ENCODE data around the gene MRGPRX3. TPM values are rescaled to one million over a fixed set of nuclear protein-coding genes. Genes with fewer than 3 reads are reported as not detected.
"Not testable (repeated sequence)": the region's sequence is repeated elsewhere in the genome, so short reads cannot be mapped to it uniquely, and the experiment has no call there.

MRGPRX3 gene
- total RNA-seq, 1 donor from 2014 or later: not detected

DNA sequence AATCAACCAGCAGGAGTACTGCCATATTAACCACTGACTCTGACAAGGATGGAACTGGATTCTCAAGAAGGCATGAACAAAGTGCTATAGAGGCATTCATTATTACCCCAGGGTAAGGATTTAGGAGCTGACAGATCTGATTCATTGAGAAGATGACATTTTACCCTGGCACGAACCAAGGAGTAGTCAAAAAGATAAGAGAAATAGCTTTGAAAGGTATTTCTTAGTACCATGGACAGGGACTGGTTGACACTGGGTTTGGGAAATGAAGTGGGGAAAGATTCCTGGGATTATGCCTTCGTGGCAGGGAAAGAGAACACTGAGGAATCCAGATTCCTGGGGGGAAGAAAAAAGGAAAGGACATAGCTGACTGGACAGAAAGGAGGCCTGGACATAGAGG, 21.4 kb upstream of the MRGPRX3 start:
- TF ChIP-seq, protein P1, sequence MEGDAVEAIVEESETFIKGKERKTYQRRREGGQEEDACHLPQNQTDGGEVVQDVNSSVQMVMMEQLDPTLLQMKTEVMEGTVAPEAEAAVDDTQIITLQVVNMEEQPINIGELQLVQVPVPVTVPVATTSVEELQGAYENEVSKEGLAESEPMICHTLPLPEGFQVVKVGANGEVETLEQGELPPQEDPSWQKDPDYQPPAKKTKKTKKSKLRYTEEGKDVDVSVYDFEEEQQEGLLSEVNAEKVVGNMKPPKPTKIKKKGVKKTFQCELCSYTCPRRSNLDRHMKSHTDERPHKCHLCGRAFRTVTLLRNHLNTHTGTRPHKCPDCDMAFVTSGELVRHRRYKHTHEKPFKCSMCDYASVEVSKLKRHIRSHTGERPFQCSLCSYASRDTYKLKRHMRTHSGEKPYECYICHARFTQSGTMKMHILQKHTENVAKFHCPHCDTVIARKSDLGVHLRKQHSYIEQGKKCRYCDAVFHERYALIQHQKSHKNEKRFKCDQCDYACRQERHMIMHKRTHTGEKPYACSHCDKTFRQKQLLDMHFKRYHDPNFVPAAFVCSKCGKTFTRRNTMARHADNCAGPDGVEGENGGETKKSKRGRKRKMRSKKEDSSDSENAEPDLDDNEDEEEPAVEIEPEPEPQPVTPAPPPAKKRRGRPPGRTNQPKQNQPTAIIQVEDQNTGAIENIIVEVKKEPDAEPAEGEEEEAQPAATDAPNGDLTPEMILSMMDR (IDR thresholded peaks at IDR 0.05): no peak
- Mint-ChIP-seq H3K4me3 (ENCODE audit: unreplicated experiment) (no peak overlapping the region), H3K9me3 (ENCODE audit: low read depth) (no peaks in the 10 kb centered on the region), H3K36me3 (ENCODE audit: low read depth) (no peaks in the 10 kb centered on the region), H3K4me1 (ENCODE audit: low read depth) (peaks cover 2% of the 10 kb centered on the region), H3K27me3 (ENCODE audit: low read depth) (peaks cover 32% of the 10 kb centered on the region), H3K27ac (ENCODE audit: unreplicated experiment) (no peak overlapping the region)
- no peak for DNase-seq (ENCODE audit: low spot score)

DNA sequence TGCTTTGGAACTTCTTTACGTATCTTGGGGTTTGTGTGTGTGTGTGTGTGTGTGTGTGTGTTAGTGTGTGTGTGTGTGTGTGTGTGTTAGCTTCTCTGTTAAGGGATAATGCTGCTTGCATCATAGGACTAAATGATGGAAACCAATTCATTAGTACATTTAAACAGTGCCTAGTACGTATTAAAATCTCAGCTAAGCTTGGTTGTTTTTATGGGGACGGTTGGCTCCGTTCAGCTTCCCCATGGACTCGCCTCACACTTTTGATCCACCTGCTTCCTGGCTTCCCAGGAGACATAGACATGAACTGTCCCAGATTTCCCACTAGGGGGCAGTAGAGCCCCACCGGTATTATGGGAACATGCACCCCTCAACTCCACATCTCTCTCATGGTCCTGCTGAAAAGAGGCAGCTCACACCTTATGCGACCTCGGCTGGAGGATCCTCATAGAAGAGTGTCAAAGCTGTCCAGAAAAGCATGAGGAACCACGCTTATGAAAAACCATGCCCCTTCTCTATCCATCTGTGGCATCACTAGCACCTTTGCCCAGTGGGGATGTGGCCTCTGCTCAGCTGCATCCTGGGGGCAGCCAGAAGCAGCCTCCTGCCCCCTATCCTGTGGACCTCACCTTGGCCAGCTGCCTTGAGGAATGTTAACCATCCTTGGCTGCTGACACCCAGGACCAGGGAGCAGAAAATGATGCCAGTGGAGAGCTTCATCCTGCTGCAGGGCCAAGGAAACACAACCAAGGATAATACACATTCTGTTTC, 16.8 kb upstream of the MRGPRX3 start:
- Mint-ChIP-seq H3K4me3 (ENCODE audit: unreplicated experiment) (no peak overlapping the region), H3K4me1 (ENCODE audit: low read depth) (no peaks in the 10 kb centered on the region), H3K27ac (ENCODE audit: unreplicated experiment) (no peak overlapping the region), H3K36me3 (ENCODE audit: low read depth) (no peaks in the 10 kb centered on the region), H3K27me3 (ENCODE audit: low read depth) (peaks cover 47% of the 10 kb centered on the region), H3K9me3 (ENCODE audit: low read depth) (no peaks in the 10 kb centered on the region)
- TF ChIP-seq, protein P1 (IDR thresholded peaks at IDR 0.05): peak; percentile 91
- no peak for DNase-seq (ENCODE audit: low spot score)

DNA sequence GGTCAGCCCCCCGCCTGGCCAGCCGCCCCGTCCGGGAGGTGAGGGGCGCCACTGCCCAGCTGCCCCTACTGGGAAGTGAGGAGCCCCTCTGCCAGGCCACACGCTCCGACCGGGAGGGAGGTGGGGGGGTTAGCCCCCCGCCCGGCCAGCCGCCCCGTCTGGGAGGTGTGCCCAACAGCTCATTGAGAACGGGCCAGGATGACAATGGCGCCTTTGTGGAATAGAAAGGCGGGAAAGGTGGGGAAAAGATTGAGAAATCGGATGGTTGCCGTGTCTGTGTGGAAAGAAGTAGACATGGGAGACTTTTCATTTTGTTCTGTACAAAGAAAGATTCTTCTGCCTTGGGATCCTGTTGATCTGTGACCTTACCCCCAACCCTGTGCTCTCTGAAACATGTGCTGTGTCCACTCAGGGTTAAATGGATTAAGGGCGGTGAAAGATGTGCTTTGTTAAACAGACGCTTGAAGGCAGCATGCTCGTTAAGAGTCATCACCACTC, 11.0 kb upstream of the MRGPRX3 start:
- DNase-seq (ENCODE audit: low spot score); H3K27ac Mint-ChIP-seq (ENCODE audit: unreplicated experiment); H3K4me3 Mint-ChIP-seq (ENCODE audit: unreplicated experiment); H3K9me3 Mint-ChIP-seq (ENCODE audit: low read depth); H3K36me3 Mint-ChIP-seq (ENCODE audit: low read depth); H3K4me1 Mint-ChIP-seq (ENCODE audit: low read depth): not testable (repeated sequence)
- peaks cover 34% of the 10 kb centered on the region for H3K27me3 Mint-ChIP-seq (ENCODE audit: low read depth)

DNA sequence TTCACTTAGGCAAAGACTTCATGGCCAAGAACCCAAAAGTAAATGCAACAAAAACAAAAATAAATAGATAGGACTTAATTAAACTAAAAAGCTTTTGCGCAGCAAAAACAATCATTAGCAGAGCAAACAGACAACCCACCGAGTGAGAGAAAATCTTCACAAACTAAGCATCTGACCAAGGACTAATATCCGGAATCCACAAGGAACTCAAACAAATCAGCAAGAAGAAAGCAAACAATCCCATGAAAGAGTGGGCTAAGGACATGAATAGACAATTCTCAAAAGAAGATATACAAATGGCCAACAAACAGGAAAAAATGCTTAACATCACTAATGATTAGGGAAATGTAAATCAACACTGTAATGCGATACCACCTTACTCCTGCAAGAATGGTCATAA, 1.3 kb upstream of the MRGPRX3 start:
- DNase-seq (ENCODE audit: low spot score); H3K36me3 Mint-ChIP-seq (ENCODE audit: low read depth); H3K4me3 Mint-ChIP-seq (ENCODE audit: unreplicated experiment); H3K27ac Mint-ChIP-seq (ENCODE audit: unreplicated experiment); H3K4me1 Mint-ChIP-seq (ENCODE audit: low read depth); H3K9me3 Mint-ChIP-seq (ENCODE audit: low read depth): not testable (repeated sequence)
- H3K27me3 Mint-ChIP-seq (ENCODE audit: low read depth): peaks cover 54% of the 10 kb centered on the region

DNA sequence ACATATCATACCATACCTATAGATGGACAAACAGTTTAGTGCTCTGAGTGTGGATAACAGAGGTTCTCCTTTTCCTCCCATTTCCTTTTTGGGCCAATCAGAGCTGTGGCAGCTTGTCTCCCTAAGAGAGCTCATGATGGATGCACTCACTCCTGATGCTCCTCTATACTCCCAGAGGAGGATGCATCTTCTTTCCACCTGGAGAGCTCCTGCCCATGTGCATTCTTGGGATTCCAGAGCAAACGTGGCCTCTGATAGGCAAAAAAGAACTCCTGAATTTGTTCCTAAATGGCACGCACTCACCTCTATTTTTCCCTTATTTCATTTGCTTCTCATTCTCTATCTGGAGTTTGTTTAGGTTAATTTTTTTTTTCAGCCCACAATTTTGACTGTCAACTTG, 2.9 kb downstream of the MRGPRX3 start:
- no peaks in the 10 kb centered on the region for H3K4me1 Mint-ChIP-seq (ENCODE audit: low read depth)
- no peak overlapping the region for H3K27ac Mint-ChIP-seq (ENCODE audit: unreplicated experiment)
- H3K27me3 Mint-ChIP-seq (ENCODE audit: low read depth): peaks cover 51% of the 10 kb centered on the region
- TF ChIP-seq, protein P1 (IDR thresholded peaks at IDR 0.05): no peak
- no peak overlapping the region for H3K4me3 Mint-ChIP-seq (ENCODE audit: unreplicated experiment)
- H3K36me3 Mint-ChIP-seq (ENCODE audit: low read depth): peaks cover 2% of the 10 kb centered on the region
- DNase-seq (ENCODE audit: low spot score): no peak
- H3K9me3 Mint-ChIP-seq (ENCODE audit: low read depth): peaks cover 4% of the 10 kb centered on the region

DNA sequence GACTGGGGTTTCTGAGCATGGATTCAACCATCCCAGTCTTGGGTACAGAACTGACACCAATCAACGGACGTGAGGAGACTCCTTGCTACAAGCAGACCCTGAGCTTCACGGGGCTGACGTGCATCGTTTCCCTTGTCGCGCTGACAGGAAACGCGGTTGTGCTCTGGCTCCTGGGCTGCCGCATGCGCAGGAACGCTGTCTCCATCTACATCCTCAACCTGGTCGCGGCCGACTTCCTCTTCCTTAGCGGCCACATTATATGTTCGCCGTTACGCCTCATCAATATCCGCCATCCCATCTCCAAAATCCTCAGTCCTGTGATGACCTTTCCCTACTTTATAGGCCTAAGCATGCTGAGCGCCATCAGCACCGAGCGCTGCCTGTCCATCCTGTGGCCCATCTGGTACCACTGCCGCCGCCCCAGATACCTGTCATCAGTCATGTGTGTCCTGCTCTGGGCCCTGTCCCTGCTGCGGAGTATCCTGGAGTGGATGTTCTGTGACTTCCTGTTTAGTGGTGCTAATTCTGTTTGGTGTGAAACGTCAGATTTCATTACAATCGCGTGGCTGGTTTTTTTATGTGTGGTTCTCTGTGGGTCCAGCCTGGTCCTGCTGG, 4.9 kb downstream of the MRGPRX3 start:
- peaks cover 43% of the 10 kb centered on the region for H3K27me3 Mint-ChIP-seq (ENCODE audit: low read depth)
- TF ChIP-seq, protein P1 (IDR thresholded peaks at IDR 0.05): no peak
- H3K9me3 Mint-ChIP-seq (ENCODE audit: low read depth): no peaks in the 10 kb centered on the region
- DNase-seq (ENCODE audit: low spot score): no peak
- no peaks in the 10 kb centered on the region for H3K4me1 Mint-ChIP-seq (ENCODE audit: low read depth)
- H3K36me3 Mint-ChIP-seq (ENCODE audit: low read depth): no peaks in the 10 kb centered on the region
- no peak overlapping the region for H3K27ac Mint-ChIP-seq (ENCODE audit: unreplicated experiment)
- no peak overlapping the region for H3K4me3 Mint-ChIP-seq (ENCODE audit: unreplicated experiment)
